ENCODE measurements around the gene PHRF1.
A peak's percentile ranks its signal among the peaks of the same experiment; 100 is the strongest.

PHRF1 gene

GRCh38 chr11:535210-535518, 41.1 kb upstream of the PHRF1 start:
- H3K4me3 ChIP-seq (ENCODE audit: low read depth, low read length), result peak overlapping the region; percentile 73
- TF ChIP-seq CTCF (IDR thresholded peaks at IDR 0.05; ENCODE audit: insufficient read depth, low read length, missing control alignments), result peak; percentile 16
- CTCF ChIA-PET, result interaction anchor here (5.9 kb wide), 1 partner anchor 17 kb away, joined by 45 read pairs; no protein-coding TSS in a partner anchor
- DNase-seq (ENCODE audit: low read depth, low spot score), result no peak
- POLR2A ChIA-PET, result interaction anchor here (1.0 kb wide), 1 partner anchor 40 kb away, joined by 4 read pairs; no protein-coding TSS in a partner anchor

GRCh38 chr11:535519-536454, 40.5 kb upstream of the PHRF1 start, which contains the start of gene HRAS:
TSS of gene HRAS (minus strand) at chr11:535576.
- TF ChIP-seq CTCF (IDR thresholded peaks at IDR 0.05; ENCODE audit: insufficient read depth, low read length, missing control alignments), result no peak
- peak within 1 kb of the TSS; percentile 73 for H3K4me3 ChIP-seq (ENCODE audit: low read depth, low read length)
- ChIA-PET POLR2A (interaction anchor here (1.0 to 1.6 kb wide), 4 partner anchors 27 to 40 kb away, joined by 3 to 5 read pairs (median 4); no protein-coding TSS in a partner anchor), CTCF (interaction anchor here (0.7 to 5.9 kb wide), 5 partner anchors 16 to 192 kb away, joined by 3 to 45 read pairs (median 5); no protein-coding TSS in a partner anchor)
- DNase-seq (ENCODE audit: low read depth, low spot score), result no peak

GRCh38 chr11:536841-537621, 39.2 kb upstream of the PHRF1 start, which contains the start of gene LRRC56:
TSS of gene LRRC56 (plus strand) at chr11:537527. CDS start at chr11:540685, 3,158 bp downstream.
- TF ChIP-seq CTCF (IDR thresholded peaks at IDR 0.05; ENCODE audit: insufficient read depth, low read length, missing control alignments), result no peak
- no peak for DNase-seq (ENCODE audit: low read depth, low spot score)
- ChIA-PET CTCF (interaction anchor here (1.2 to 5.9 kb wide), 4 partner anchors 15 to 186 kb away, joined by 3 to 45 read pairs (median 11); no protein-coding TSS in a partner anchor), POLR2A (interaction anchor here (1.1 to 1.6 kb wide), 3 partner anchors 26 to 33 kb away, joined by 3 to 5 read pairs (median 4); no protein-coding TSS in a partner anchor)
- peak within 1 kb of the TSS; percentile 64 for H3K4me3 ChIP-seq (ENCODE audit: low read depth, low read length)

GRCh38 chr11:537622-538430, 38.4 kb upstream of the PHRF1 start:
- H3K4me3 ChIP-seq (ENCODE audit: low read depth, low read length), result peak overlapping the region; percentile 49
- DNase-seq (ENCODE audit: low read depth, low spot score), result no peak
- ChIA-PET POLR2A (no interaction called here), CTCF (interaction anchor here (1.7 to 3.7 kb wide), 3 partner anchors 14 to 19 kb away, joined by 5 to 17 read pairs (median 6); no protein-coding TSS in a partner anchor)
- TF ChIP-seq CTCF (IDR thresholded peaks at IDR 0.05; ENCODE audit: insufficient read depth, low read length, missing control alignments), result no peak

- no peak overlapping the region for H3K4me3 ChIP-seq (ENCODE audit: low read depth, low read length)
- CTCF ChIA-PET, result interaction anchor here (1.7 to 3.7 kb wide), 2 partner anchors 17 to 19 kb away, joined by 6 to 17 read pairs; no protein-coding TSS in a partner anchor
- POLR2A ChIA-PET, result no interaction called here
- TF ChIP-seq CTCF (IDR thresholded peaks at IDR 0.05; ENCODE audit: insufficient read depth, low read length, missing control alignments), result no peak
- no peak for DNase-seq (ENCODE audit: low read depth, low spot score)
These were observed 37.7 kb upstream of the PHRF1 start for GRCh38 chr11:538431-539051.
